A549 treated with CpdA at 1 μM for 4 hours (cell line): Measurements from ENCODE around the gene FNDC7. TPM values are rescaled to one million over a fixed set of nuclear protein-coding genes. Genes with fewer than 3 reads are reported as not detected.

Experiments used
- total RNA-seq: library from RNA; stranded (reverse); fragments of 200-300 nt; extraction: Qiagen RNA extraction; gene quantifications from 5 replicates; pipeline ENCODE4 v1.2.3, GENCODE V29; 2022; ENCODE audit warnings: low read depth

FNDC7 gene, protein sequence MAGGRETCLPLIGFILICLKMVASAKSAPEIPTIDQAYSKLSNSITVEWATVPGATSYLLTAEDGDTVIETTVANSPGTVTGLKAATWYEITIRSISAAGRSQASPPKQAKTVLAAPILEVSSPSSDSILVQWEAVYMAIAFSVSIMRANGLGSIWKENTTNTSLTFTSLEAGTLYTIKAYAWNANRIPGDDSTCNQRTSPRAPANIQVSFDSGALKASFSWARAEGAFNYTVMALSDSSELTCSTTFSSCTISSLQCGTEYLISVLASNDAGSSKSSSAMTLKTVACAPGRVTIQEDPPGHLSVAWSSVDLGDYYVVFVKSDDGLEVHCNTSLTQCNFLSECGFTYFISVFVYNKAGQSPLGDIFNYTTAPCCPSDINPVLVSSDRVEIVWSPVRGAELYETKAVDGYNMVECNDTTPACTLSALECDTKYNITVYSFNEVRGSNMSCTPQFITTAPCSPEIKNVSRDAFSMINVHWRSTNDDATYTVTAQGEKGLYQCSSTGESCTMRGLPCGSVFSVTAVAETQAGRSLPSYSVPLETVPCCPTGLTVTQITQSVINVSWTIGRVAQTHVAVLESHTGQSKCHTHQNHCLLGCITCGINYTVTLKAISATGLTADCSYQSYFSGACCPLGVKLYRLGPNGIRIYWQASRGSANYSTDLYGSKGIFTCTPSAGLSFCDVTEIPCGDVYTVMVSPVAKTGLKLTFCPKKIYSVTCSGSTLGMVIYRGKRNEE
- 0.02 TPM in 1 of 5 replicates, not detected in the others for total RNA-seq

DNA sequence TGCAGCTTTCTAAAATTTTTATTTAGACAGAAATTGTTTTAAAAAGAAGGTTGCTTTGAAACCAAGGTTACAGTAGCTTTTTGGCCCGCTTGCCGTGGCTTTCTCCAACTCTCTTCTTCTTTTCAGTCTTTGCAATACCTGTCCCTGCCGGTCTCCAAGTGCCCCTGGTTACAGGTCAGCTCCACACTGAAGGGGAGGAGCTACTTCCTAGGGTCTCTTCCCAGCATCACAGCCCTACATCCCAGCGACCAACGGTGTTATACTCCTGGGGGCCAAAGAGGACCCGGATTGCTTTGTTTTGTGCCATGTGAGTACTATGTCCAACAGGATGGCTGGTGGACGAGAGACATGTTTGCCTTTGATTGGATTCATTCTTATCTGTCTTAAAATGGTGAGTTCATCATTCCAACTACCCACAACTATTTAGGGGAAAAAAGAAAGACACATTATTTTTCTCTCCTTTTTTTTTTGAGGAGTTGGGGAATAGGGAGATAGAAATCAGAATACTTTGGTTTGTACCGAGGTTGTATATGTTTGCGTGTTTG, at the start of gene FNDC7:
Gene FNDC7 (plus strand): TSS at position 303 of the 545 bp plus-strand sequence. CDS start 26 bp downstream, at position 329.

DNA sequence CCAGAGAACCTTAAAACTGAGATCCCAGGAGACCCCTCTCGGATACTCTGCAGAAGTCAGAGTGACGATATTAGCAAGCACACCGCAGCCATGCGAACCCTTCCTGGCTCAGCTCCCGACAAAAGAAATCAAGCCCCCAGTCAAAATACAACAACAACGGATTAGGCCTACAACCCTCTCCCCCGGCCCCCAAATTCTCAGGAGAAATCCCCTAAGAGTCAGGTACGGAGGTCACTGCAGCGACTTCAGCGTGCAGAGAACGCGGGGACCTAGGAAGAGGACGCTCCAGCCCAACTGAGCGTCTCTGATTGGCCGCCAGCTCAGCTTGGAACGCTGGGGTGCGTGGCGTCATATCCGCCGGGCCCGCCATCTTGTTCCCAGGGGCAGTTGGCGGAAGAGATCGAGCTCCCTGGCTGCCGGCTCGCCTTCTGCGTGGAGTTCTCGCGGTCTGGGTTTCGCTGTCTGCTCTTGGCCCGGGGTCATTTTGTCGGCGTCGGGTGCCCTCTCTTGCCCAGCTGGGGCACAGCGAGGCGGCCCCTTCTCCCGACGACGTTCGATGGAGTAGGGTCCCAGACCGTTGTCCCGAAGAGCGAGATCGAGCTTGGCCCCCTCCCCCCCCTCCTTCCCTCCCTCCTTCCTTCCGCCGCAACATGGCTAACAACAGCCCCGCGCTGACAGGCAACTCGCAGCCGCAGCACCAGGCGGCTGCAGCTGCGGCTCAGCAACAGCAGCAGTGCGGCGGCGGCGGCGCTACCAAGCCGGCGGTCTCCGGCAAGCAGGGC, 20.6 kb upstream of the FNDC7 start, which contains the start of gene PRPF38B:
Gene PRPF38B (plus strand): TSS at position 369 of the 782 bp plus-strand sequence. CDS start 282 bp downstream, at position 651.

DNA sequence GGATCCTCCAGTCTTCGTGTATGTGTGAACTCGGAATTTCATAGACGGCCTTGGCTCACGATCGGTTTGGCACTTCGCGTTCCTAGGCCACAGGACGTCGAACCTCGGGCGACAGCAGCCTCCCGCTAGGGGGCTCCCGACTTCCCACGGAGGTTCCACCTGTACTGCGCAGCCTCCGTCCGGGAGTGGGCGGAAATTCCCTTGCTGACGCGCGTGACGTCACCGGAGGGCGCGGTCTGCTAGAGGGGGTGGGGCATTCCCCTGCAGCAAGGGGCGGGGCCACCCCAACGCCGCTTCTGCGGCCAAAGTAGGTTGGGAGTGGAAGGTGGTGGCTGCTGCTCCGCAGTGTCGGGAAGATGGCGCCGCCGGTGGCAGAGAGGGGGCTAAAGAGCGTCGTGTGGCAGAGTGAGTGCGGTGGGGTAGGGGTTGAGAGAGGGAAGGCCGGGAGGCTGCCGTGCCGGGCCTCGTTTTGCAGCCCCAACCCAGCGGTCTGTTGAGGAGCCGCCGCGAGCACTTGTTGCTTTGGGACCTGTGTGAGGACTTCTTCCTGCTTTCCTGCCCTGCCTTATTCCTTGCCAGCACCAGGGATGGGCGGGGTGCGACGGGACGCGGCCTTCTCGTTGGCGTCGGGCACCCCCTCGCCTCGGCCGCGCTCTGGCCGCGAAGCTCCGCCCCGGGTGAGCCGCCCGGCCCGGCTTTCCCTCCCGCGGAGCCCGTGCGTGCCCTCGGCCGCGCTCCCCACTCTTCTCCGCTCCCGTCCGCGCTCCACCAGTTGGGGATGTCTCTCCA, 33.9 kb downstream of the FNDC7 start, which contains the start of gene STXBP3:
Gene STXBP3 (plus strand): TSS at position 293 of the 789 bp plus-strand sequence. CDS start 64 bp downstream, at position 357.

Other genes starting within 250 kb of the FNDC7 start
- 4.6 to 8.4 TPM (median 6.4 TPM) in 5 replicates for gene EEIG2, start 152.8 kb upstream of the FNDC7 start, total RNA-seq
- 4.0 to 6.0 TPM (median 4.8 TPM) in 5 replicates for gene HENMT1, start 51.8 kb upstream of the FNDC7 start, total RNA-seq
- gene PRPF38B, start 20.6 kb upstream of the FNDC7 start, total RNA-seq = 22.3 to 28.7 TPM (median 23.3 TPM) in 5 replicates
- gene STXBP3, start 33.8 kb downstream of the FNDC7 start, total RNA-seq = 17.3 to 27.9 TPM (median 20.3 TPM) in 5 replicates
- gene AKNAD1, start 144.2 kb downstream of the FNDC7 start, total RNA-seq = 0.46 to 1.5 TPM (median 0.74 TPM) in 5 replicates
- gene GPSM2, start 164.1 kb downstream of the FNDC7 start, total RNA-seq = 12.0 to 17.7 TPM (median 16.1 TPM) in 5 replicates